Measurements from ENCODE around the gene BABAM2.

DNA sequence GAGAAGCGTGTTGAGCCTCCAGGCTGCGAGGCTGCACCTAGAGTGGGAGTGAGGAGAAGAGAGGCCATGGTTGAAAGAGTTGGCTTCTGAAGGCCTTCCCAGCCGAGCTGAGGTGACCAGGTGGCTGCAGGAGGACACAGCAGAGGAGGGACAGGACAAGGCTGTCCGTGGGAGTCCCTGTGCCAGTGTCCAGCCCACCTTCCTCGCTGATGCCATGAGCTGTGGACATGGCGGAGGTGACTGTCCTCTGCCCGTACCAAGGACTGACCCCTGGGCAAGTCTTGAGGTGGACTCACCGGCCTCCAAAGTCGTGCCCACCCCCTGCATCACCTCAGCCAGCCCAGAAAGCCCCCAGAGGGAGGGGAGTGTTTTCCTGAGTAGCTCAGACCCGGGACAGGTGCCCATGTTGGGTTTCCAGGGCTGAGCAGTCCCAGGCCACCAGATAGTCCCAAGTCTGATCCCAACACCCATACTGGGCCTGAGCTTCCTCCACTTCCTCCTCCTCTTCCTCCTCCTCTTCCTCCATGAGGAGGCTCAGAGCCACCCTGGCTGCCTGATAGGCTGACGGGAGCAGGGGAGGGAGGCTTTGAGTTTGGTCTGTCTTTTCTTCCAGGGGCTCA is 459.1 kb downstream of the BABAM2 start:
- TF ChIP-seq, protein P1, sequence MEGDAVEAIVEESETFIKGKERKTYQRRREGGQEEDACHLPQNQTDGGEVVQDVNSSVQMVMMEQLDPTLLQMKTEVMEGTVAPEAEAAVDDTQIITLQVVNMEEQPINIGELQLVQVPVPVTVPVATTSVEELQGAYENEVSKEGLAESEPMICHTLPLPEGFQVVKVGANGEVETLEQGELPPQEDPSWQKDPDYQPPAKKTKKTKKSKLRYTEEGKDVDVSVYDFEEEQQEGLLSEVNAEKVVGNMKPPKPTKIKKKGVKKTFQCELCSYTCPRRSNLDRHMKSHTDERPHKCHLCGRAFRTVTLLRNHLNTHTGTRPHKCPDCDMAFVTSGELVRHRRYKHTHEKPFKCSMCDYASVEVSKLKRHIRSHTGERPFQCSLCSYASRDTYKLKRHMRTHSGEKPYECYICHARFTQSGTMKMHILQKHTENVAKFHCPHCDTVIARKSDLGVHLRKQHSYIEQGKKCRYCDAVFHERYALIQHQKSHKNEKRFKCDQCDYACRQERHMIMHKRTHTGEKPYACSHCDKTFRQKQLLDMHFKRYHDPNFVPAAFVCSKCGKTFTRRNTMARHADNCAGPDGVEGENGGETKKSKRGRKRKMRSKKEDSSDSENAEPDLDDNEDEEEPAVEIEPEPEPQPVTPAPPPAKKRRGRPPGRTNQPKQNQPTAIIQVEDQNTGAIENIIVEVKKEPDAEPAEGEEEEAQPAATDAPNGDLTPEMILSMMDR (conservative IDR thresholded peaks at IDR 0.05 in 1 of 2, IDR thresholded peaks at IDR 0.05 in 1 of 2; ENCODE audit: extremely low read depth in 1 of 2, insufficient read depth in 1 of 2, low read depth in 1 of 2, low read length in 2 of 2): no peak
- no peak for TF ChIP-seq EZH2 (IDR thresholded peaks at IDR 0.05; ENCODE audit: borderline replicate concordance, low read length)

Data from mammary epithelial cell (primary cell).